HG02840 (cell line): ENCODE data around the gene CD46.

ENCODE experiments used
- ATAC-seq: cut with Tn5 transposase; IDR thresholded peaks from one replicate; pipeline ENCODE4 v1.9.1; 2021; ENCODE audit warnings: mild to moderate bottlenecking, moderate library complexity, moderate number of reproducible peaks; ENCODE audit not compliant: unreplicated experiment, low FRiP score

The CD46 gene

GRCh38 chr1:207841901-207842300, 90.0 kb downstream of the CD46 start:
- ATAC-seq: no peak

GRCh38 chr1:207842506-207842905, 90.7 kb downstream of the CD46 start:
- ATAC-seq: no peak

DNA sequence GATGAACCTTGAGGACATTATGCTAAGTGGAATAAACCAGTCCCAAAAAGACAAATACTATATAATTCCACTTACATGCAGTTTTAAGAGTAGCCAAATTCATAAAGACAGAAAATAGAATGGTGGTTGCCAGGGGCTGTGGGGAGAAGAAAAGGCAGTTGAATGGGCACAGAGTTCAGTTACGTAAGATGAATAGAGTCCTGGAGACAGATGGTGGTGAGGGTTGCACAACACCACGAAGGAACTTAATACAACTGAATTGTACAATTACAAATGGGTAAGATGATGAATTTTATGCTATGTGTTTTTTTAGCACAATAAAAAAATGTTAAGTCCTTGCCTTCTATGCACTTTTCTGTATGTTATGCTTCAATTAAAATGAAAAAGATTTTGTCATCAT, 92.5 kb downstream of the CD46 start:
- no peak for ATAC-seq
